HEK293T (cell line): ENCODE data around the gene UNC79.

Experiments used
- BHLHE40 ChIP-seq: fragments of 450-650 bp; IDR thresholded peaks from 2 replicates; pipeline ENCODE4 v1.6.1; 2016; ENCODE audit warnings: mild to moderate bottlenecking, moderate library complexity, borderline replicate concordance
- CTBP1 ChIP-seq: fragments of 450-650 bp; IDR thresholded peaks from 2 replicates; pipeline ENCODE4 v1.6.1; 2016; ENCODE audit warnings: borderline replicate concordance
- ELF4 ChIP-seq: fragments of 450-650 bp; IDR thresholded peaks from 2 replicates; pipeline ENCODE4 v1.6.1; 2017; ENCODE audit warnings: antibody characterized with exemption
- FOXK2 ChIP-seq: fragments of 450-650 bp; IDR thresholded peaks from 2 replicates; pipeline ENCODE4 v1.6.1; 2016; ENCODE audit warnings: mild to moderate bottlenecking
- FOXM1 ChIP-seq: fragments of 450-650 bp; IDR thresholded peaks from 2 replicates; pipeline ENCODE4 v1.6.1; 2017; ENCODE audit warnings: mild to moderate bottlenecking, borderline replicate concordance
- L3MBTL2 ChIP-seq: fragments of 450-650 bp; conservative IDR thresholded peaks from 2 replicates; pipeline ENCODE4 v1.6.1; 2016; ENCODE audit warnings: mild to moderate bottlenecking
- NFRKB ChIP-seq: fragments of 450-650 bp; IDR thresholded peaks from 2 replicates; pipeline ENCODE4 v1.6.1; 2016; ENCODE audit warnings: mild to moderate bottlenecking, moderate library complexity
- ZNF384 ChIP-seq: fragments of 450-650 bp; IDR thresholded peaks from 2 replicates; pipeline ENCODE4 v1.6.1; 2016
- TF ChIP-seq, protein P1 (sequence below): fragments of 450-650 bp; IDR thresholded peaks from 2 replicates; pipeline ENCODE4 v1.6.1; 2016

DNA sequence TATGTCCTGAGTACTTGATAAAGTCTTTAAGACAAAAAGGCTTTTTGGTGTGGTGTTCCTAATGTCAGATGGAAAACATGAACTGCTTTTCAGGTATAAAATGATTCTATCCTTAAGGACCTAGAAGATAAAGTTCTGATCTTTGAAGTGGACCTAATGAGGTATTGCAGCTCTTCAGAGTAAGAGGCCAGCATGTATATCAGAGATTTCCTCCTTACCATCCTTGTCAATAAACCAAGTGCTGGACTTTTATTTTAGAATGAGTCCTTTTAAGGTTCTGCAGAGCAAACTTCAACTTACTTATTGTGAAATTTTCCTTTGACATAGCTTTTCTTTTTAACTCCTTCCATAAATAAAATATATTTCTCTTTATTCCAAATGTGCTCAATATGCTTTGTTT lies 50.1 kb downstream of the UNC79 start:
- TF ChIP-seq NFRKB (no peak), FOXK2 (no peak), FOXM1 (no peak), CTBP1 (no peak), L3MBTL2 (no peak), ZNF384 (no peak), ELF4 (no peak), BHLHE40 (no peak)
- TF ChIP-seq, protein P1, sequence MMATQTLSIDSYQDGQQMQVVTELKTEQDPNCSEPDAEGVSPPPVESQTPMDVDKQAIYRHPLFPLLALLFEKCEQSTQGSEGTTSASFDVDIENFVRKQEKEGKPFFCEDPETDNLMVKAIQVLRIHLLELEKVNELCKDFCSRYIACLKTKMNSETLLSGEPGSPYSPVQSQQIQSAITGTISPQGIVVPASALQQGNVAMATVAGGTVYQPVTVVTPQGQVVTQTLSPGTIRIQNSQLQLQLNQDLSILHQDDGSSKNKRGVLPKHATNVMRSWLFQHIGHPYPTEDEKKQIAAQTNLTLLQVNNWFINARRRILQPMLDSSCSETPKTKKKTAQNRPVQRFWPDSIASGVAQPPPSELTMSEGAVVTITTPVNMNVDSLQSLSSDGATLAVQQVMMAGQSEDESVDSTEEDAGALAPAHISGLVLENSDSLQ, result no peak
